Liver (tissue), 9 donors: ENCODE data around the gene ETFA. TPM values are rescaled to one million over a fixed set of nuclear protein-coding genes. Genes with fewer than 3 reads are reported as not detected.

ENCODE experiments used
- DNase-seq: peaks from one replicate; pipeline ENCODE4 v3.0.0-alpha.2; 2017; ENCODE audit warnings: low spot score
- H3K27ac ChIP-seq, 2 donors: one replicate each; pipeline ENCODE4 v1.7.0; 2013; ENCODE audit warnings: inconsistent platforms in 2 of 2, low read length in 2 of 2, control low read depth in 1 of 2, low read depth in 1 of 2, mild to moderate bottlenecking in 1 of 2
- H3K27me3 ChIP-seq, 4 donors: one replicate each; pipeline versions ENCODE4 v1.6.1 to v1.7.0; 2013; ENCODE audit warnings: low read length in 3 of 4, inconsistent platforms in 1 of 4, mild to moderate bottlenecking in 1 of 4, moderate library complexity in 1 of 4; ENCODE audit not compliant: control insufficient read depth in 4 of 4, insufficient read depth in 4 of 4
- H3K36me3 ChIP-seq, 4 donors: one replicate each; pipeline versions ENCODE4 v1.6.1 to v1.7.0; 2013; ENCODE audit warnings: low read length in 3 of 4, mild to moderate bottlenecking in 3 of 4, low read depth in 1 of 4, moderate library complexity in 1 of 4; ENCODE audit not compliant: control insufficient read depth in 4 of 4, insufficient read depth in 3 of 4
- H3K4me1 ChIP-seq, 4 donors: one replicate each; pipeline versions ENCODE4 v1.6.1 to v1.7.0; 2013; ENCODE audit warnings: low read length in 3 of 4, mild to moderate bottlenecking in 3 of 4, moderate library complexity in 1 of 4; ENCODE audit not compliant: control insufficient read depth in 4 of 4, insufficient read depth in 4 of 4
- H3K4me3 ChIP-seq, 3 donors: one replicate each; pipeline versions ENCODE4 v1.6.1 to v1.7.0; 2013; ENCODE audit warnings: low read length in 3 of 3, control low read depth in 1 of 3, low read depth in 1 of 3, mild to moderate bottlenecking in 1 of 3
- H3K9ac ChIP-seq, 2 donors: one replicate each; pipeline ENCODE4 v1.7.0; 2013; ENCODE audit warnings: low read length in 2 of 2, mild to moderate bottlenecking in 2 of 2, moderate library complexity in 2 of 2, control low read depth in 1 of 2, low read depth in 1 of 2
- H3K9me3 ChIP-seq, 4 donors: one replicate each; pipeline versions ENCODE4 v1.6.1 to v1.7.0; 2013; ENCODE audit warnings: low read length in 3 of 4; ENCODE audit not compliant: control insufficient read depth in 4 of 4
- ATF3 ChIP-seq: IDR thresholded peaks from 2 replicates; pipeline ENCODE4 v1.6.1; 2016; ENCODE audit warnings: antibody characterized with exemption
- CTCF ChIP-seq: fragments of 150-350 bp; IDR thresholded peaks from 2 replicates; pipeline ENCODE4 v1.5.1; 2017; ENCODE audit warnings: improper control_type of control experiment, low read depth, low read length; ENCODE audit not compliant: missing input control
- EGR1 ChIP-seq, 2 donors: IDR thresholded peaks; 2 replicates each; pipeline ENCODE4 v1.6.1; 2016 to 2018; ENCODE audit warnings: antibody characterized with exemption in 2 of 2, low read depth in 2 of 2
- FOXA1 ChIP-seq: IDR thresholded peaks from 2 replicates; pipeline ENCODE4 v1.6.1; 2016; ENCODE audit warnings: antibody characterized with exemption
- FOXA2 ChIP-seq: IDR thresholded peaks from 2 replicates; pipeline ENCODE4 v1.6.1; 2016; ENCODE audit warnings: antibody characterized with exemption
- GABPA ChIP-seq, 2 donors: IDR thresholded peaks in 1 of 2; conservative IDR thresholded peaks in 1 of 2; 2 replicates each; pipeline ENCODE4 v1.6.1; 2016; ENCODE audit warnings: antibody characterized with exemption in 2 of 2, mild to moderate bottlenecking in 1 of 2, moderate library complexity in 1 of 2
- HNF4A ChIP-seq, 2 donors: conservative IDR thresholded peaks; 2 replicates each; pipeline ENCODE4 v1.6.1; 2016; ENCODE audit warnings: antibody characterized with exemption in 2 of 2, mild to moderate bottlenecking in 2 of 2
- HNF4G ChIP-seq: IDR thresholded peaks from 2 replicates; pipeline ENCODE4 v1.6.1; 2016; ENCODE audit warnings: antibody characterized with exemption
- JUND ChIP-seq, 2 donors: IDR thresholded peaks; 2 replicates each; pipeline ENCODE4 v1.6.1; 2016; ENCODE audit warnings: antibody characterized with exemption in 2 of 2
- MAX ChIP-seq: IDR thresholded peaks from 2 replicates; pipeline ENCODE4 v1.6.1; 2016; ENCODE audit warnings: antibody characterized with exemption
- NR2F2 ChIP-seq: IDR thresholded peaks from 2 replicates; pipeline ENCODE4 v1.6.1; 2016; ENCODE audit warnings: antibody characterized with exemption
- RAD21 ChIP-seq, 2 donors: IDR thresholded peaks; 2 replicates each; pipeline ENCODE4 v1.6.1; 2016; ENCODE audit warnings: antibody characterized with exemption in 2 of 2, mild to moderate bottlenecking in 2 of 2
- REST ChIP-seq: IDR thresholded peaks from 2 replicates; pipeline ENCODE4 v1.6.1; 2016; ENCODE audit warnings: antibody characterized with exemption, mild to moderate bottlenecking
- RXRA ChIP-seq, 2 donors: IDR thresholded peaks; 2 replicates each; pipeline ENCODE4 v1.6.1; 2017 to 2018; ENCODE audit warnings: antibody characterized with exemption in 2 of 2, mild to moderate bottlenecking in 1 of 2
- SP1 ChIP-seq: IDR thresholded peaks from 2 replicates; pipeline ENCODE4 v1.6.1; 2018; ENCODE audit warnings: antibody characterized with exemption, mild to moderate bottlenecking
- TAF1 ChIP-seq: conservative IDR thresholded peaks from 2 replicates; pipeline ENCODE4 v1.6.1; 2016; ENCODE audit warnings: antibody characterized with exemption, mild to moderate bottlenecking
- YY1 ChIP-seq: IDR thresholded peaks from 2 replicates; pipeline ENCODE4 v1.6.1; 2016; ENCODE audit warnings: antibody characterized with exemption, mild to moderate bottlenecking
- ZBTB33 ChIP-seq: IDR thresholded peaks from 2 replicates; pipeline ENCODE4 v1.6.1; 2016; ENCODE audit warnings: antibody characterized with exemption
- WGBS: extraction: QIAGEN DNeasy Blood & Tissue Kit; methylation state at CpG from one replicate; pipeline ENCODE4 v1.1.7; 2013; 5-methylcytosine and 5-hydroxymethylcytosine counted together
- polyA plus RNA-seq, 2 donors: library from polyadenylated mRNA; stranded (reverse) in 1 of 2; unstranded in 1 of 2; fragments of 200-250 nt in 1 of 2; fragments of >200 nt in 1 of 2; fragmentation: Nextera tagmentation in 1 of 2; extraction: Ambion mirVana in 1 of 2; gene quantifications; one replicate each; pipeline versions ENCODE4 v1.2.1 to v1.2.3, GENCODE V29; 2013 to 2015
- total RNA-seq, 2 donors: library from RNA; depleted of rRNA; stranded (reverse); fragments of >200 nt; gene quantifications; one replicate each; pipeline ENCODE4 v1.2.3, GENCODE V29; 2014
- donor health status: healthy.
- donor health status: healthy.
- donor health status: healthy.
- donor health status: healthy.
- donor health status: healthy.

Gene ETFA
- total and polyA plus RNA-seq, 4 donors, result 92.6 to 342 (median 289) TPM

GRCh38 chr15:76332796-76333195, 21.5 kb upstream of the ETFA start (continued):
- no peak for TF ChIP-seq REST
- TF ChIP-seq FOXA1, result no peak
- TF ChIP-seq JUND (IDR thresholded peaks at IDR 0.05), result no peak
- no peak for TF ChIP-seq GABPA (IDR thresholded peaks at IDR 0.05 in 1 of 2, conservative IDR thresholded peaks at IDR 0.05 in 1 of 2)
- no peak for TF ChIP-seq YY1
- no peak for TF ChIP-seq HNF4G
- TF ChIP-seq TAF1, result no peak

- Histone ChIP-seq H3K4me3 (no peak overlapping the region), H3K9ac (no peak overlapping the region), H3K36me3 (no peaks in the 10 kb centered on the region), H3K4me1 (peaks cover 0 to 5% (median 2%) of the 10 kb centered on the region in 4 donors), H3K27ac (no peak overlapping the region), H3K9me3 (peaks cover 0 to under 1% (median 0%) of the 10 kb centered on the region in 4 donors), H3K27me3 (peaks cover 0 to 4% (median 1%) of the 10 kb centered on the region in 4 donors)
- no peak for DNase-seq
- WGBS, result 60% methylated on average over 7 of the region's 7 CpGs
- TF ChIP-seq SP1 (no peak), RAD21 (IDR thresholded peaks at IDR 0.05) (peak; percentile 84 to 90), CTCF (peak; percentile 78)
Measured at GRCh38 chr15:76330080-76330680, 18.9 kb upstream of the ETFA start.

GRCh38 chr15:76328958-76329357, 17.7 kb upstream of the ETFA start:
- H3K27ac ChIP-seq, result no peak overlapping the region
- no peaks in the 10 kb centered on the region for H3K9me3 ChIP-seq
- no peak overlapping the region for H3K4me3 ChIP-seq
- WGBS, result 95% methylated on average over 4 of the region's 4 CpGs
- no peaks in the 10 kb centered on the region for H3K27me3 ChIP-seq
- no peaks in the 10 kb centered on the region for H3K36me3 ChIP-seq
- no peak overlapping the region for H3K9ac ChIP-seq
- DNase-seq, result no peak
- H3K4me1 ChIP-seq, result peaks cover 0 to 5% (median 2%) of the 10 kb centered on the region in 4 donors
- TF ChIP-seq EGR1 (IDR thresholded peaks at IDR 0.05; ENCODE audit: low read depth in 2 of 2) (no peak), GABPA (IDR thresholded peaks at IDR 0.05 in 1 of 2, conservative IDR thresholded peaks at IDR 0.05 in 1 of 2) (no peak), FOXA2 (no peak), ATF3 (no peak), MAX (no peak), YY1 (no peak), RXRA (IDR thresholded peaks at IDR 0.05) (no peak), HNF4A (conservative IDR thresholded peaks at IDR 0.05) (no peak), ZBTB33 (no peak), FOXA1 (no peak), JUND (IDR thresholded peaks at IDR 0.05) (no peak), HNF4G (no peak), REST (no peak), SP1 (no peak), NR2F2 (no peak), TAF1 (no peak), RAD21 (IDR thresholded peaks at IDR 0.05) (no peak)
